H9 (cell line): ENCODE results near the gene LRWD1. TPM values are rescaled to one million over a fixed set of nuclear protein-coding genes. Genes with fewer than 3 reads are reported as not detected.

Experiments used
- DNase-seq: peaks from one replicate; pipeline ENCODE4 v3.0.0-alpha.2; 2017
- H2AFZ ChIP-seq: one replicate; pipeline ENCODE4 v1.6.1; 2013; ENCODE audit warnings: mild to moderate bottlenecking, low read length, control low read depth, moderate library complexity
- H2AK5ac ChIP-seq: 2 replicates; pipeline ENCODE4 v1.6.1; 2013; ENCODE audit warnings: low read length, control low read depth, mixed read lengths; ENCODE audit not compliant: insufficient read length
- H2BK120ac ChIP-seq: one replicate; pipeline ENCODE4 v1.6.1; 2013; ENCODE audit warnings: low read depth, mild to moderate bottlenecking, low read length, control low read depth, inconsistent platforms; ENCODE audit not compliant: poor library complexity, severe bottlenecking
- H2BK12ac ChIP-seq: 2 replicates; pipeline ENCODE4 v1.6.1; 2013; ENCODE audit warnings: low read length, control low read depth, mixed read lengths, low read depth; ENCODE audit not compliant: insufficient read length
- H2BK15ac ChIP-seq: 2 replicates; pipeline ENCODE4 v1.6.1; 2013; ENCODE audit warnings: low read depth, low read length, control low read depth
- H2BK20ac ChIP-seq: one replicate; pipeline ENCODE4 v1.6.1; 2013; ENCODE audit warnings: low read depth, mild to moderate bottlenecking, low read length, control low read depth, inconsistent platforms; ENCODE audit not compliant: poor library complexity, severe bottlenecking
- H2BK5ac ChIP-seq: 2 replicates; pipeline ENCODE4 v1.6.1; 2013; ENCODE audit warnings: low read length, control low read depth, mixed read lengths; ENCODE audit not compliant: insufficient read length
- H3K14ac ChIP-seq: 2 replicates; pipeline ENCODE4 v1.6.1; 2013; ENCODE audit warnings: low read length, control low read depth; ENCODE audit not compliant: insufficient read depth
- H3K18ac ChIP-seq: 2 replicates; pipeline ENCODE4 v1.6.1; 2013; ENCODE audit warnings: low read depth, mild to moderate bottlenecking, mixed read lengths, low read length, control low read depth; ENCODE audit not compliant: insufficient read length
- H3K23ac ChIP-seq: 2 replicates; pipeline ENCODE4 v1.6.1; 2013; ENCODE audit warnings: low read length, control low read depth, mixed read lengths, low read depth; ENCODE audit not compliant: insufficient read length
- H3K23me2 ChIP-seq: 2 replicates; pipeline ENCODE4 v1.6.1; 2013; ENCODE audit warnings: low read depth, mild to moderate bottlenecking, mixed read lengths, low read length, control low read depth; ENCODE audit not compliant: insufficient read length, poor library complexity, severe bottlenecking
- H3K27ac ChIP-seq: 2 replicates; pipeline ENCODE4 v1.5.1; 2013; ENCODE audit warnings: low read length, control low read depth, mixed read lengths, low read depth; ENCODE audit not compliant: insufficient read length
- H3K27me3 ChIP-seq: 2 replicates; pipeline ENCODE4 v1.6.1; 2013; ENCODE audit warnings: low read length, control low read depth, inconsistent platforms; ENCODE audit not compliant: insufficient read depth
- H3K4ac ChIP-seq: 2 replicates; pipeline ENCODE4 v1.6.1; 2013; ENCODE audit warnings: low read depth, mild to moderate bottlenecking, control low read depth, inconsistent platforms, low read length, moderate library complexity
- H3K4me1 ChIP-seq: 2 replicates; pipeline ENCODE4 v1.6.1; 2013; ENCODE audit warnings: low read length, control low read depth, inconsistent platforms; ENCODE audit not compliant: insufficient read depth
- H3K4me2 ChIP-seq: 2 replicates; pipeline ENCODE4 v1.6.1; 2013; ENCODE audit warnings: low read length, control low read depth, mixed read lengths; ENCODE audit not compliant: insufficient read length, insufficient read depth
- H3K56ac ChIP-seq: 2 replicates; pipeline ENCODE4 v1.6.1; 2013; ENCODE audit warnings: low read depth, mild to moderate bottlenecking, mixed read lengths, low read length, control low read depth; ENCODE audit not compliant: insufficient read length
- H3K79me1 ChIP-seq: 2 replicates; pipeline ENCODE4 v1.6.1; 2013; ENCODE audit warnings: low read depth, mild to moderate bottlenecking, moderate library complexity, low read length, control low read depth, inconsistent platforms; ENCODE audit not compliant: insufficient read depth, poor library complexity, severe bottlenecking
- H3K79me2 ChIP-seq: 2 replicates; pipeline ENCODE4 v1.6.1; 2013; ENCODE audit warnings: low read length, control low read depth, inconsistent platforms; ENCODE audit not compliant: insufficient read depth
- H3K9ac ChIP-seq: 2 replicates; pipeline ENCODE4 v1.6.1; 2013; ENCODE audit warnings: low read length, control low read depth, mixed read lengths; ENCODE audit not compliant: insufficient read length; ENCODE audit errors: extremely low read depth
- H3K9me3 ChIP-seq: one replicate; pipeline ENCODE4 v1.6.1; 2013; ENCODE audit warnings: low read depth, low read length, inconsistent platforms; ENCODE audit not compliant: control insufficient read depth
- H3T11ph ChIP-seq: one replicate; pipeline ENCODE4 v1.6.1; 2013; ENCODE audit warnings: mild to moderate bottlenecking, low read length, control low read depth, inconsistent platforms
- H4K20me1 ChIP-seq: one replicate; pipeline ENCODE4 v1.6.1; 2013; ENCODE audit not compliant: control insufficient read depth, insufficient read length, insufficient read depth
- H4K5ac ChIP-seq: 2 replicates; pipeline ENCODE4 v1.6.1; 2013; ENCODE audit warnings: low read depth, mild to moderate bottlenecking, mixed read lengths, low read length, control low read depth; ENCODE audit not compliant: insufficient read length
- H4K8ac ChIP-seq: replicated peaks from 2 replicates; pipeline ENCODE4 v1.6.1; 2013; ENCODE audit warnings: low read length, control low read depth, mixed read lengths, low read depth; ENCODE audit not compliant: insufficient read length
- H4K91ac ChIP-seq: 2 replicates; pipeline ENCODE4 v1.6.1; 2013; ENCODE audit warnings: low read depth, mild to moderate bottlenecking, moderate library complexity, mixed read lengths, low read length, control low read depth; ENCODE audit not compliant: insufficient read length
- H3K27ac Mint-ChIP-seq, 3 experiments: 2 replicates in 2 of 3; 3 replicates in 1 of 3; pipeline ENCODE4 v1.8.0; 2020 to 2021; ENCODE audit warnings: mixed read lengths in 3 of 3, mild to moderate bottlenecking in 1 of 3, moderate library complexity in 1 of 3
- H3K27me3 Mint-ChIP-seq: 2 replicates; pipeline ENCODE4 v1.8.0; 2021; ENCODE audit warnings: low read depth, mild to moderate bottlenecking, moderate library complexity, mixed read lengths
- H3K36me3 Mint-ChIP-seq, 3 experiments: 2 replicates in 2 of 3; 3 replicates in 1 of 3; pipeline ENCODE4 v1.8.0; 2020 to 2021; ENCODE audit warnings: low read depth in 3 of 3, mixed read lengths in 3 of 3; ENCODE audit not compliant: insufficient read depth in 1 of 3
- H3K4me1 Mint-ChIP-seq, 2 experiments: 2 replicates each; pipeline ENCODE4 v1.8.0; 2020; ENCODE audit warnings: mixed read lengths in 2 of 2
- H3K4me3 Mint-ChIP-seq, 2 experiments: 2 replicates in 1 of 2; 3 replicates in 1 of 2; pipeline ENCODE4 v1.8.0; 2020 to 2021; ENCODE audit warnings: mild to moderate bottlenecking in 2 of 2, mixed read lengths in 2 of 2, moderate library complexity in 1 of 2
- H3K9me3 Mint-ChIP-seq, 2 experiments: 2 replicates in 1 of 2; 3 replicates in 1 of 2; pipeline ENCODE4 v1.8.0; 2020; ENCODE audit warnings: mild to moderate bottlenecking in 2 of 2, mixed read lengths in 2 of 2, moderate library complexity in 1 of 2
- CTCF ChIP-seq: fragments of 200-600 bp; sonication (generic); conservative IDR thresholded peaks from 3 replicates; pipeline ENCODE4 v1.8.0; 2021; ENCODE audit warnings: antibody characterized with exemption, mild to moderate bottlenecking
- WGBS: extraction: QIAGEN DNeasy Blood & Tissue Kit; methylation state at CpG from one replicate; pipeline ENCODE4 v1.1.7; 2013; ENCODE audit warnings: missing lambda C conversion rate, low lambda C conversion rate, mixed read lengths; ENCODE audit not compliant: insufficient read length; ENCODE audit errors: extremely low coverage; 5-methylcytosine and 5-hydroxymethylcytosine counted together
- total RNA-seq: library from RNA; stranded (reverse); gene quantifications from 2 replicates; pipeline ENCODE4 v1.2.1, GENCODE V29; 2021

LRWD1 gene
- total RNA-seq, 1 experiment from 2014 or later: 35.1 TPM

- no peak overlapping the region for H2BK5ac ChIP-seq
- H3K4me2 ChIP-seq: no peak overlapping the region
- H3K27ac Mint-ChIP-seq: peak overlapping the region in 1 of 3 experiments; percentile 77; a peak in 1 of 7 replicates
- no peaks in the 10 kb centered on the region for H3K9me3 ChIP-seq
- no peak overlapping the region for H4K91ac ChIP-seq
- peaks cover 8% of the 10 kb centered on the region for H3K27me3 Mint-ChIP-seq
- H3K27ac ChIP-seq: no peak overlapping the region
- WGBS: no CpG with 5 or more reads among the region's 17 CpGs
- H2AK5ac ChIP-seq: no peak overlapping the region
- no peak overlapping the region for H3K23ac ChIP-seq
- no peak overlapping the region for H2BK12ac ChIP-seq
- no peaks in the 10 kb centered on the region for H3K9me3 Mint-ChIP-seq
- peaks cover 21% of the 10 kb centered on the region in 2 experiments for H3K4me1 Mint-ChIP-seq
- no peak overlapping the region for H2BK15ac ChIP-seq
- no peak for TF ChIP-seq CTCF
- H3T11ph ChIP-seq: no peak overlapping the region
- H3K27me3 ChIP-seq: no peaks in the 10 kb centered on the region
- H3K4me1 ChIP-seq: no peaks in the 10 kb centered on the region; the same call in 1 of the 2 replicates
- H3K79me2 ChIP-seq: no peaks in the 10 kb centered on the region
- peak; percentile 41 for DNase-seq
- H4K8ac ChIP-seq: no peak overlapping the region
- no peak overlapping the region for H3K4ac ChIP-seq
- no peak overlapping the region for H4K5ac ChIP-seq
- H3K9ac ChIP-seq: no peak overlapping the region
- no peak overlapping the region for H2BK120ac ChIP-seq
- no peak overlapping the region for H3K18ac ChIP-seq
- H2BK20ac ChIP-seq: no peak overlapping the region
- no peak overlapping the region for H3K14ac ChIP-seq
- H3K4me3 Mint-ChIP-seq: peak overlapping the region; percentile 75 to 79; a peak in 4 of 5 replicates
- peaks cover 4 to 21% (median 5%) of the 10 kb centered on the region in 3 experiments for H3K36me3 Mint-ChIP-seq
- no peaks in the 10 kb centered on the region for H4K20me1 ChIP-seq
- peaks cover 9% of the 10 kb centered on the region for H3K23me2 ChIP-seq
- no peak overlapping the region for H3K56ac ChIP-seq
- no peak overlapping the region for H2AFZ ChIP-seq
- H3K79me1 ChIP-seq: no peaks in the 10 kb centered on the region
Observed at GRCh38 chr7:102431617-102432298, 33.0 kb upstream of the LRWD1 start.
